Upper lobe of left lung (tissue), 4 donors: ENCODE results near the gene SH3RF1.

Experiments
- POLR2A ChIP-seq, 4 donors: fragments of 450-650 bp; IDR thresholded peaks; one replicate each; pipeline ENCODE4 v1.5.1; 2016 to 2017; ENCODE audit warnings: antibody characterized with exemption in 4 of 4, mild to moderate bottlenecking in 2 of 4
- TF ChIP-seq, protein P1 (sequence below), 6 experiments: fragments of 450-650 bp in 4 of 6; fragments of 200-600 bp in 2 of 6; sonication (generic) in 2 of 6; IDR thresholded peaks; one replicate each; pipeline ENCODE4 v1.5.1; 2016 to 2019; ENCODE audit warnings: antibody characterized with exemption in 6 of 6

GRCh38 chr4:169152899-169153298, 117.9 kb downstream of the SH3RF1 start:
- TF ChIP-seq, protein P1, sequence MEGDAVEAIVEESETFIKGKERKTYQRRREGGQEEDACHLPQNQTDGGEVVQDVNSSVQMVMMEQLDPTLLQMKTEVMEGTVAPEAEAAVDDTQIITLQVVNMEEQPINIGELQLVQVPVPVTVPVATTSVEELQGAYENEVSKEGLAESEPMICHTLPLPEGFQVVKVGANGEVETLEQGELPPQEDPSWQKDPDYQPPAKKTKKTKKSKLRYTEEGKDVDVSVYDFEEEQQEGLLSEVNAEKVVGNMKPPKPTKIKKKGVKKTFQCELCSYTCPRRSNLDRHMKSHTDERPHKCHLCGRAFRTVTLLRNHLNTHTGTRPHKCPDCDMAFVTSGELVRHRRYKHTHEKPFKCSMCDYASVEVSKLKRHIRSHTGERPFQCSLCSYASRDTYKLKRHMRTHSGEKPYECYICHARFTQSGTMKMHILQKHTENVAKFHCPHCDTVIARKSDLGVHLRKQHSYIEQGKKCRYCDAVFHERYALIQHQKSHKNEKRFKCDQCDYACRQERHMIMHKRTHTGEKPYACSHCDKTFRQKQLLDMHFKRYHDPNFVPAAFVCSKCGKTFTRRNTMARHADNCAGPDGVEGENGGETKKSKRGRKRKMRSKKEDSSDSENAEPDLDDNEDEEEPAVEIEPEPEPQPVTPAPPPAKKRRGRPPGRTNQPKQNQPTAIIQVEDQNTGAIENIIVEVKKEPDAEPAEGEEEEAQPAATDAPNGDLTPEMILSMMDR (IDR thresholded peaks at IDR 0.05) = no peak
- no peak for TF ChIP-seq POLR2A (IDR thresholded peaks at IDR 0.05)
